Stimulated activated CD8-positive, alpha-beta memory T cell treated with anti-CD3 and anti-CD28 coated beads, Interleukin-4, amount 100 ng/mL, for 24 hours (primary cell): ENCODE results near the gene RAD51B.
"Not testable (repeated sequence)": the region's sequence is repeated elsewhere in the genome, so short reads cannot be mapped to it uniquely, and the experiment has no call there.

Experiments
- DNase-seq: peaks from one replicate; pipeline ENCODE4 v3.0.0-alpha.2; 2020; ENCODE audit warnings: low read depth

RAD51B gene

GRCh38 chr14:67984274-67984673 lies 164.7 kb downstream of the RAD51B start:
- DNase-seq: no peak

DNA sequence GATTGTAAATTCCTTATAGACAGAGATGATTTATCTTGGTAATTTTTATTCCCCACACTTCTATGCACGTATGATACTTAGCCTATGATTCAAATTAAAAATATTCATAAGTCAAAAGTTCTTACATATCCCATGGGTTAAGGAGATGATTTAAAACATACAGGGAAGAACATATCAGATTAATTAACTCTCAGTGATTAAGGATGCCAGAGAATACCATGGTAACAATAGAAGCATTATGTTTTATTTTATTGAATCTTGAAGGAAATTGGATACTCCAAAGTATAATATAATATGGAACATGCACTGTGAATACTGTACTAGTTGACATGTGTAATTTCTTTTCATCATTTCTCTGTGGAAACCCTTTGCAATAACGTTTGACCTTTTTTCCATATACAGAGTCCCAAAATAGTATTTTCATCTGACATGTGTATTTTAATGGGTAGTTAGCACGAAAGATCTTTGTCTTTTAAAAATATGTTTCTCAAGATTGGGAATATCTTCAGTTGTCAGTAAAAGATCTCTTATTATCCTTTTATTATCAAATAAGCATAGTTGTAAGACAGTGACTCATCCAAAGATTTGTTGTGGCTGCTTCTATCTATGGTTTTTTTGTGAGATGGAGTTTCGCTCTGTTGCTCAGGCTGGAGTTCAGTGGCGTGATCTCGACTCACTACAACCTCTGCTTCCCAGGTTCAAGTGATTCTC lies 166.7 kb downstream of the RAD51B start:
- no peak for DNase-seq

- DNase-seq: no peak
Measured at GRCh38 chr14:67987606-67988005, 168.0 kb downstream of the RAD51B start.

DNA sequence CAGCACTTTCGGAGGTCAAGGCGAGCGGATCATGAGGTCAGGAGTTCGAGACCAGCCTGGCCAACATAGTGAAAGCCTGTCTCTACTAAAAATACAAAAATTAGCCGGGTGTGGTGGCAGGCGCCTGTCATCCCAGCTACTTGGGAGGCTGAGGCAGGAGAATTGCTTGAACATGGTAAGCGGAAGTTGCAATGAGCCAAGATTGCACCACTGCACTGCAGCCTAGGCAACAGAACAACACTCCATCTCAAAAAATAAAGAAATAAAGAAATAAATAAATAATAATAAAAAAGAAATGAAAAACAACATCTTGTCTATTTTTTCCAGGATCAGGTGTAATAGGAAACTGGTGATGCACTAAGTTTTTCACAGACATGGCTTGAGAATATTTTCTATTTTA lies 168.6 kb downstream of the RAD51B start:
- not testable (repeated sequence) for DNase-seq

DNA sequence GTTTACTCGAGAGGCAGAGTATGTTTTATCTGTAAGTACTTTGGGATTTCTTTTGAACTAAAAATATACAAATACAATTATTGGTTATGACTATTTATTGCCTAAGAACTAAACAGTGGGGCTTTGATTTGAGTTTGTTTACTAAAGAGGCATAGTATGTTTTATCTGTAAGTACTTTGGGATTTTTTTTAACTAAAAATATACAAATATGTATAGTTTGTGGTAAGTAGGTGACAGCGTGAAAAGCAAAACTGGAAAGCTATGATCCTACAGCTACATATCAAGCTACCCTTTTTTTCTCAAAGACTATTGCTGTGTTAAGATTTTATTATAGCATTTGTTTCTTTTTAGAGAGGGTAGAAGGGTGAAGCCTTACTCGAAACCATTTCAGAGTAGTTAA lies 171.0 kb downstream of the RAD51B start:
- DNase-seq: no peak

DNA sequence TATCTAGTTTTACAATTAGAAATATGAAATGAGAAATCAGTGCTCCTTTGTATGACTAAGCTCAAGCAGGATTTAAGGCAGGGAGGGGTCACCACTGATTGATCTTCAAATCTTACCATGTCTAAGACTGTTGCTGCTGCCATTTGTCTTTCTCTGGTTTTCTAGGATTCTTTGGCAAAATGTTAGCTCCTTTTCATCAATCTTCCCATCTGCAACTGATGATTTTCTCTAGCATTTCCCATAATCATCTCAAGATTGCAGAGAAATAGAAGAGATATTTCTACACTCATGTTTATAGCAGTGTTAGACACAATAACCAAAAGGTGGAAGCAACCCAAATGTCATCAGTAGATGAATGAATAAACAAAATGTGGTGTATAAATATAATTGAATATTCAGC lies 175.0 kb downstream of the RAD51B start:
- no peak for DNase-seq

GRCh38 chr14:67996235-67996634 lies 176.7 kb downstream of the RAD51B start:
- no peak for DNase-seq

GRCh38 chr14:67998834-67999233 lies 179.3 kb downstream of the RAD51B start:
- DNase-seq: no peak

DNA sequence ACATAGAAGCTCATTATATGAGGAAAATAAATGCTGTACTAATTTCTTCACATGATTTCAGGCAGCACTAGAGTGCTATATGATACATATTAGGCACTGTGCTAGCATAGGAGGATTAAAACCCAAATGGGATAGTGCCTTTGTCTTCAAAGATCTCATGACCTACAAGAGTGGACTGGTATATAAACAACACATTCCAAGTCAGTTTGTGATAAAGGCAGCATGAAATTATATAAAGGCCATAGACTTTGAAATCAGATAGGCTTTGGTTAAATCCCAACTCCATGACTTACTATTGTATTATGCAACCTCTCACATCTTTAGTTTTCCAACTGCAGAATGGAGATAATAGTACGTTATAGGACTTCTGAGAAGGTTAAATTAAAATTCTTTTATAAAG lies 179.7 kb downstream of the RAD51B start:
- no peak for DNase-seq

GRCh38 chr14:67999705-68000384 lies 180.3 kb downstream of the RAD51B start:
- no peak for DNase-seq

GRCh38 chr14:68000511-68000910 lies 180.9 kb downstream of the RAD51B start:
- DNase-seq: no peak

DNA sequence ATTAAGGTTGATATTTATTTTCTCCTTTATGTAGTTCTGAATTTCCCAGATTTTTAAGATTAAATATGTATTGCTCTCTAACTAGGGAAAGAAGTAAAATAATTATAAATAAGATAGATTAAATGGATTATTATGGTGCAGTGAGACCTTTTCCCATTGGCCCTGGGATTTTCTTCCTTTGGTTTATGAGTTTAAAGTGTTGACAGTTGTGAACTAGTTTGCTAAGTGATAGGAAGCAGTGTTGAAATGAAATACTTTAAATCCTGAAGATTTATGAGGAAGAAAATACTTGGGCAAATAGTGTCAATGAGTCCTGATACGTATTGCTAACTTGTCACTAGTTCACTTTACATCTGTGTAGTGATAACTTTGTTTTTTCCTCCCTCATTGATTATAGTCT lies 188.9 kb downstream of the RAD51B start:
- DNase-seq: no peak

- DNase-seq: no peak
Measured at GRCh38 chr14:68011406-68012028, 191.9 kb downstream of the RAD51B start.

DNA sequence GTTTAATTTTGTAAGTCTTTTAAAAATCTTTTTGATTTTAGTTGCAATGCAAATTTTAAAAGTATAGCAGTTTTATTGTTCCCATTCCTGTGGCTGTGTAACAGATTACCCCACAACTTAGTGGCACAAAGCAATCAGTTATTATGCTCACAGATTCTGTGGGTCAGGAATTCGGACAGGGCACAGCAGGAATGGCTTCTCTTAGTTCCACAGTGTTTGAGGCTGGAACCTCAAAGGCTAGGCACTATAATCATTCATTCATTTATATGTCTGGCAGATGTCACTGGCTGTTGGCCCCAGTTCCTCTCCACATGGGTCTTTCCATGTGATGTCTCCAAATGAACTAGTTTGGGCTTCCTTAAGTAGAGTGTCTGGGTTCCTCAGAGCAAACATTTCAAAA lies 193.3 kb downstream of the RAD51B start:
- no peak for DNase-seq

DNA sequence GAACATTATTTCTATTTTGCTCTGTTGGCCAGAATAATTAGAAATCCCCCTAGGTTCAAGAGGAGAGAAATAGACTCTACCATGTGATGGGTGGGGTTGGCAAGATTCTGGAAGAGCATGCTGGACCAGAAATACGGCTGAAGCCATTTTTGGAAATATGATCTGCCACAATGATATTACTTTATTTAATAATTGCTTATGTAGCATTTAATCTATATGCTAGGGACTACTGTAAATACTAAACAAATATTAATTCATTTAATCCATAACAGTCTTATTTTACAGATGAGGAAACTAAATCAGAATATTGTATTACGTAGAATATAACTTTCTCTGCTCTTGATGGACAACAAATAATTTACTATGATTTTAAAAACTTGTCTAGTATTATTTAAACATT lies 193.7 kb downstream of the RAD51B start:
- DNase-seq: no peak

DNA sequence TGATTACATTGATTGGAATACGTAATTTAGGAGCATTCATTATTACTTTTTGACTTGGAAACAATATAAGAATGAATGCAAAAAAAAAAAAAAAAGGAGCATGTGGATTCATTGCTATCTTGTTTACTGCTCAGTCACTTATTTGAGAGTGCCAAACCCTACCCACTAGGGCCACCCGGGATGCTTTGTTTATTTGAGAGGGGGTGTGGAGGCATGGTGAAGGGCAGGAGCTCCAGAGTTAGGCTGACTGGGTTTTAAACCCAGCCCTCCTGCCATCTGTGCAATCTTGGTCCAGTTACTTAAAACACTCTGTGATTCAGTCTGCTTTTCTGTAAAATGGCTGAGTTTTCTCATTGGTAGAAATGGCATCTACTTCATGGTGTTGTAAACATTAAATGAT lies 195.2 kb downstream of the RAD51B start:
- DNase-seq: no peak

- no peak for DNase-seq
Measured at GRCh38 chr14:68015356-68016254, 196.0 kb downstream of the RAD51B start.

GRCh38 chr14:68016255-68016914 lies 196.8 kb downstream of the RAD51B start:
- no peak for DNase-seq

GRCh38 chr14:68018598-68018997 lies 199.0 kb downstream of the RAD51B start:
- DNase-seq: no peak

- no peak for DNase-seq
Measured at GRCh38 chr14:68020493-68020892, 200.9 kb downstream of the RAD51B start.

- no peak for DNase-seq
Measured at GRCh38 chr14:68020999-68021663, 201.6 kb downstream of the RAD51B start.
